HepG2 (cell line): ENCODE data around the gene ARHGDIG. TPM values are rescaled to one million over a fixed set of nuclear protein-coding genes. Genes with fewer than 3 reads are reported as not detected.

ENCODE experiments used
- ATAC-seq: fragments of 200-7000 bp; cut with Tn5 transposase; 3 replicates; pipeline ENCODE4 v1.9.1; 2020; ENCODE audit warnings: mild to moderate bottlenecking, moderate library complexity
- BruUV-seq: library from RNA; stranded (reverse); fragments of 400-500 nt; replicated peaks from 2 replicates; lab custom pipeline; 2021; lab: Mats Ljungman, UMichigan
- CTCF ChIA-PET: fragments of 300-600 bp; formaldehyde crosslinking; extraction: SDS; loops from one replicate; lab custom pipeline; 2021; ENCODE audit warnings: low total read pairs, inconsistent platforms, low intra/inter-chr PET ratio; lab: Yijun Ruan, JAX
- POLR2A ChIA-PET: fragments of 350-600 bp; sonication (Branson Sonifier 250); formaldehyde crosslinking; loops from one replicate; lab custom pipeline; 2020; ENCODE audit warnings: antibody characterized with exemption, inconsistent platforms; lab: Yijun Ruan, JAX
- DNase-seq: peaks from one replicate; pipeline ENCODE4 v3.0.0-alpha.2; 2015; ENCODE audit warnings: low spot score
- FAIRE-seq: peaks from 3 replicates; lab custom pipeline; 2011; peaks lifted over from hg19 to GRCh38; lab: Jason Lieb, UNC
- H2AFZ ChIP-seq: one replicate; pipeline ENCODE4 v1.6.1; 2011; ENCODE audit warnings: low read length, inconsistent platforms
- H3K27ac ChIP-seq: fragments of 300-600 bp; 3 replicates; pipeline ENCODE4 v1.8.0; 2011; ENCODE audit warnings: mixed run types, mild to moderate bottlenecking, mixed read lengths, low read length, inconsistent platforms; ENCODE audit not compliant: insufficient read depth; ENCODE audit errors: extremely low read length
- H3K27me3 ChIP-seq, 2 experiments: fragments of 200-600 bp in 1 of 2; 2 replicates in 1 of 2; 3 replicates in 1 of 2; pipeline versions ENCODE4 v1.6.0 to v1.8.0; 2011; ENCODE audit warnings: low read length in 2 of 2, mild to moderate bottlenecking in 2 of 2, moderate library complexity in 2 of 2, inconsistent platforms in 1 of 2; ENCODE audit not compliant: insufficient read depth in 2 of 2, control insufficient read depth in 1 of 2
- H3K36me3 ChIP-seq, 2 experiments: fragments of 200-600 bp in 1 of 2; replicated peaks in 1 of 2; 2 replicates in 1 of 2; 3 replicates in 1 of 2; pipeline versions ENCODE4 v1.5.1 to v1.8.0; 2011; ENCODE audit warnings: low read length in 2 of 2, inconsistent platforms in 1 of 2; ENCODE audit not compliant: insufficient read depth in 2 of 2, control insufficient read depth in 1 of 2
- H3K4me1 ChIP-seq: 2 replicates; pipeline ENCODE4 v1.5.1; 2012; ENCODE audit warnings: low read length, inconsistent platforms; ENCODE audit not compliant: insufficient read depth
- H3K4me2 ChIP-seq: 2 replicates; pipeline ENCODE4 v1.6.0; 2011; ENCODE audit warnings: low read depth, low read length, inconsistent platforms
- H3K4me3 ChIP-seq, 3 experiments: fragments of 200-600 bp in 1 of 3; sonication (generic), shearing (Covaris generic) in 1 of 3; replicated peaks in 1 of 3; 2 replicates each; pipeline ENCODE4 v1.5.1; 2011 to 2016; ENCODE audit warnings: low read length in 3 of 3, inconsistent platforms in 2 of 3, low read depth in 2 of 3, mild to moderate bottlenecking in 2 of 3, control low read depth in 1 of 3, mixed read lengths in 1 of 3; ENCODE audit not compliant: insufficient read depth in 1 of 3
- H3K79me2 ChIP-seq: one replicate; pipeline ENCODE4 v1.6.1; 2011; ENCODE audit warnings: low read length, inconsistent platforms; ENCODE audit not compliant: insufficient read depth
- H3K9ac ChIP-seq: 2 replicates; pipeline ENCODE4 v1.6.0; 2011; ENCODE audit warnings: mild to moderate bottlenecking, low read depth, low read length, inconsistent platforms; ENCODE audit not compliant: insufficient read depth
- H3K9me3 ChIP-seq: 2 replicates; pipeline ENCODE4 v1.5.1; 2012; ENCODE audit warnings: mild to moderate bottlenecking, low read length
- H4K20me1 ChIP-seq: 2 replicates; pipeline ENCODE4 v1.6.0; 2011; ENCODE audit warnings: inconsistent platforms, mild to moderate bottlenecking, low read length, moderate library complexity; ENCODE audit not compliant: insufficient read depth
- MED8 ChIP-seq: sonication (generic); formaldehyde crosslinking; IDR thresholded peaks from 2 replicates; pipeline ENCODE4 v1.8.1; 2023; ENCODE audit warnings: mild to moderate bottlenecking, missing genetic modification reagents; ENCODE audit not compliant: insufficient replicate concordance
- RFX3 ChIP-seq: IDR thresholded peaks from 2 replicates; pipeline ENCODE4 v1.6.1; 2016; ENCODE audit warnings: missing biosample characterization, missing genetic modification reagents
- SNAI1 ChIP-seq: sonication (generic); formaldehyde crosslinking; IDR thresholded peaks from 2 replicates; pipeline ENCODE4 v1.5.0; 2020; ENCODE audit warnings: mild to moderate bottlenecking, missing genetic modification reagents, borderline replicate concordance
- XBP1 ChIP-seq: sonication (generic); formaldehyde crosslinking; IDR thresholded peaks from 2 replicates; pipeline ENCODE4 v1.5.0; 2020; ENCODE audit warnings: missing genetic modification reagents
- ZFP36L1 ChIP-seq: sonication (generic); formaldehyde crosslinking; IDR thresholded peaks from 2 replicates; pipeline ENCODE4 v1.8.0; 2022; ENCODE audit warnings: mild to moderate bottlenecking, missing genetic modification reagents, moderate library complexity
- ZFP62 ChIP-seq: sonication (generic); formaldehyde crosslinking; IDR thresholded peaks from 2 replicates; pipeline ENCODE4 v1.4.0; 2020; ENCODE audit warnings: missing genetic modification reagents
- ZNF337 ChIP-seq: sonication (generic); formaldehyde crosslinking; IDR thresholded peaks from 2 replicates; pipeline ENCODE4 v1.5.1; 2020; ENCODE audit warnings: missing genetic modification reagents, low read depth, mild to moderate bottlenecking, borderline replicate concordance
- ZNF33A ChIP-seq: sonication (generic); formaldehyde crosslinking; IDR thresholded peaks from 2 replicates; pipeline ENCODE4 v1.5.1; 2020; ENCODE audit warnings: missing genetic modification reagents, mild to moderate bottlenecking, moderate library complexity, borderline replicate concordance
- ZNF354B ChIP-seq: sonication (generic); formaldehyde crosslinking; IDR thresholded peaks from 2 replicates; pipeline ENCODE4 v1.8.0; 2022; ENCODE audit warnings: mild to moderate bottlenecking, missing genetic modification reagents
- WGBS: methylation state at CpG from one replicate; pipeline ENCODE4 v1.1.6; 2017; ENCODE audit warnings: low lambda C conversion rate; 5-methylcytosine and 5-hydroxymethylcytosine counted together
- in situ Hi-C: cut with HindIII; loops from 2 replicates; pipeline ENCODE4 v1.10.0; 2017; ENCODE audit warnings: low pct_unique_long_range_greater_than_20kb; ENCODE audit not compliant: extremely low pct_ligation_motif_present
- intact Hi-C: fragments of 100-400 bp; cut with micrococcal nuclease; formaldehyde crosslinking; loops from one replicate; pipeline ENCODE4 v1.10.0; 2022; ENCODE audit not compliant: unreplicated experiment
- polyA plus RNA-seq, 8 experiments: library from polyadenylated mRNA; depleted of rRNA in 3 of 8; stranded (reverse) in 7 of 8; unstranded in 1 of 8; fragments of >200 nt; fragmentation: Illumina TruSeq in 4 of 8; extraction: Trizol in 4 of 8; gene quantifications; 2 replicates each; pipeline versions ENCODE4 v1.2.1 to v1.2.3, GENCODE V29; 2011 to 2016; ENCODE audit warnings: low read depth in 4 of 8, missing spikeins in 1 of 8, mixed read lengths in 1 of 8; ENCODE audit not compliant: insufficient read depth in 1 of 8
- total RNA-seq, 5 experiments: library from RNA; depleted of rRNA; stranded (reverse); fragments of >200 nt; fragmentation: Illumina TruSeq; extraction: Trizol; gene quantifications; 2 replicates each; pipeline ENCODE4 v1.2.3, GENCODE V29; 2016; ENCODE audit warnings: low read depth in 1 of 5
- TF ChIP-seq, protein P1 (sequence below): sonication (generic); formaldehyde crosslinking; IDR thresholded peaks from 2 replicates; pipeline ENCODE4 v1.8.1; 2023; ENCODE audit warnings: missing genetic modification reagents, inconsistent platforms, borderline replicate concordance
- TF ChIP-seq, protein P2 (sequence below): sonication (generic); formaldehyde crosslinking; IDR thresholded peaks from 2 replicates; pipeline ENCODE4 v1.5.0; 2020; ENCODE audit warnings: missing genetic modification reagents, mild to moderate bottlenecking, borderline replicate concordance
- TF ChIP-seq, protein P3 (sequence below): sonication (generic); formaldehyde crosslinking; IDR thresholded peaks from 2 replicates; pipeline ENCODE4 v1.9.0; 2022; ENCODE audit warnings: low read depth, missing genetic modification reagents
- TF ChIP-seq, protein P4 (sequence below): sonication (generic); formaldehyde crosslinking; IDR thresholded peaks from 2 replicates; pipeline ENCODE4 v1.5.0; 2020; ENCODE audit warnings: missing genetic modification reagents

The ARHGDIG gene
- total and polyA plus RNA-seq, 2 of the 13 experiments (the other 11 are each of a cell fraction or from before 2014, with no cell fraction given) = 0.24 to 0.48 TPM

DNA sequence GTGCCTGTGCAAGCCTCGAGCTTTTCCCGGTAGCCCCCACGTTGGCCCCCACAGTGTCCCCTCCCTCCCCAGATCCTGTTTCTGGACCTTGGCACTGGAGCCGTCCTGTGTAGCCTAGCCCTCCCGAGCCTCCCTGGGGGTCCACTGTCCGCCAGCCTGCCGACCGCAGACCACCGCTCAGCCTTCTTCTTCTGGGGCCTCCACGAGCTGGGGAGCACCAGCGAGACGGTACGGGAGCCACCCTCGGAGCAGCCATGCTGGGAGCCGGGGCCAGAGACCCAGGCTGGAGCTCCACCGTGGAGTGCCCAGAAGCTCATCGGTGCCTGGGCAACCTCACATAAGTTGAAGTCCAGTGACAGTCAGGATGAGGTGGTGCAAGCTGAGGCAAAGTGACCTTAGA lies 16.4 kb upstream of the ARHGDIG start:
- intact Hi-C loops (no loop called here), in situ Hi-C loops (no loop called here)
- ChIA-PET POLR2A (no interaction called here), CTCF (no interaction called here)
- 93% methylated on average over 13 of the region's 17 CpGs for WGBS
- H3K4me1 ChIP-seq = peaks cover 12% of the 10 kb centered on the region
- no peak overlapping the region for H2AFZ ChIP-seq
- TF ChIP-seq MED8 (CRISPR knock-in tag) (no peak), ZNF33A (CRISPR knock-in tag) (no peak), SNAI1 (CRISPR knock-in tag) (no peak), ZNF337 (CRISPR knock-in tag) (no peak), XBP1 (CRISPR knock-in tag) (no peak), ZNF354B (no peak), ZFP62 (CRISPR knock-in tag) (no peak), RFX3 (no peak), ZFP36L1 (CRISPR knock-in tag) (no peak)
- TF ChIP-seq, protein P1, sequence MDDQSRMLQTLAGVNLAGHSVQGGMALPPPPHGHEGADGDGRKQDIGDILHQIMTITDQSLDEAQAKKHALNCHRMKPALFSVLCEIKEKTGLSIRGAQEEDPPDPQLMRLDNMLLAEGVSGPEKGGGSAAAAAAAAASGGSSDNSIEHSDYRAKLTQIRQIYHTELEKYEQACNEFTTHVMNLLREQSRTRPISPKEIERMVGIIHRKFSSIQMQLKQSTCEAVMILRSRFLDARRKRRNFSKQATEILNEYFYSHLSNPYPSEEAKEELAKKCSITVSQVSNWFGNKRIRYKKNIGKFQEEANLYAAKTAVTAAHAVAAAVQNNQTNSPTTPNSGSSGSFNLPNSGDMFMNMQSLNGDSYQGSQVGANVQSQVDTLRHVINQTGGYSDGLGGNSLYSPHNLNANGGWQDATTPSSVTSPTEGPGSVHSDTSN (CRISPR knock-in tag) = no peak
- TF ChIP-seq, protein P2, sequence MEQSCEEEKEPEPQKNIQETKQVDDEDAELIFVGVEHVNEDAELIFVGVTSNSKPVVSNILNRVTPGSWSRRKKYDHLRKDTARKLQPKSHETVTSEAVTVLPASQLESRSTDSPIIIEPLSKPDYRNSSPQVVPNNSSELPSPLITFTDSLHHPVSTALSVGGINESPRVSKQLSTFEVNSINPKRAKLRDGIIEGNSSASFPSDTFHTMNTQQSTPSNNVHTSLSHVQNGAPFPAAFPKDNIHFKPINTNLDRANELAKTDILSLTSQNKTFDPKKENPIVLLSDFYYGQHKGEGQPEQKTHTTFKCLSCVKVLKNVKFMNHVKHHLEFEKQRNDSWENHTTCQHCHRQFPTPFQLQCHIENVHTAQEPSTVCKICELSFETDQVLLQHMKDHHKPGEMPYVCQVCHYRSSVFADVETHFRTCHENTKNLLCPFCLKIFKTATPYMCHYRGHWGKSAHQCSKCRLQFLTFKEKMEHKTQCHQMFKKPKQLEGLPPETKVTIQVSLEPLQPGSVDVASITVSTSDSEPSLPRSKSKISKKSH (CRISPR knock-in tag) = no peak
- TF ChIP-seq, protein P3, sequence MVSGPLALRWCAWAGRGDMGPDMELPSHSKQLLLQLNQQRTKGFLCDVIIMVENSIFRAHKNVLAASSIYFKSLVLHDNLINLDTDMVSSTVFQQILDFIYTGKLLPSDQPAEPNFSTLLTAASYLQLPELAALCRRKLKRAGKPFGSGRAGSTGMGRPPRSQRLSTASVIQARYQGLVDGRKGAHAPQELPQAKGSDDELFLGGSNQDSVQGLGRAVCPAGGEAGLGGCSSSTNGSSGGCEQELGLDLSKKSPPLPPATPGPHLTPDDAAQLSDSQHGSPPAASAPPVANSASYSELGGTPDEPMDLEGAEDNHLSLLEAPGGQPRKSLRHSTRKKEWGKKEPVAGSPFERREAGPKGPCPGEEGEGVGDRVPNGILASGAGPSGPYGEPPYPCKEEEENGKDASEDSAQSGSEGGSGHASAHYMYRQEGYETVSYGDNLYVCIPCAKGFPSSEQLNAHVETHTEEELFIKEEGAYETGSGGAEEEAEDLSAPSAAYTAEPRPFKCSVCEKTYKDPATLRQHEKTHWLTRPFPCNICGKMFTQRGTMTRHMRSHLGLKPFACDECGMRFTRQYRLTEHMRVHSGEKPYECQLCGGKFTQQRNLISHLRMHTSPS (CRISPR knock-in tag) = no peak
- TF ChIP-seq, protein P4, sequence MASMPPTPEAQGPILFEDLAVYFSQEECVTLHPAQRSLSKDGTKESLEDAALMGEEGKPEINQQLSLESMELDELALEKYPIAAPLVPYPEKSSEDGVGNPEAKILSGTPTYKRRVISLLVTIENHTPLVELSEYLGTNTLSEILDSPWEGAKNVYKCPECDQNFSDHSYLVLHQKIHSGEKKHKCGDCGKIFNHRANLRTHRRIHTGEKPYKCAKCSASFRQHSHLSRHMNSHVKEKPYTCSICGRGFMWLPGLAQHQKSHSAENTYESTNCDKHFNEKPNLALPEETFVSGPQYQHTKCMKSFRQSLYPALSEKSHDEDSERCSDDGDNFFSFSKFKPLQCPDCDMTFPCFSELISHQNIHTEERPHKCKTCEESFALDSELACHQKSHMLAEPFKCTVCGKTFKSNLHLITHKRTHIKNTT (CRISPR knock-in tag) = no peak
- no peaks in the 10 kb centered on the region for H3K9me3 ChIP-seq
- no peak overlapping the region for H3K9ac ChIP-seq
- H3K36me3 ChIP-seq = peaks cover 13 to 23% of the 10 kb centered on the region in 2 experiments; a peak in 4 of 5 replicates
- no peak overlapping the region for H3K4me3 ChIP-seq
- no peaks in the 10 kb centered on the region for H4K20me1 ChIP-seq
- no TSS peak for BruUV-seq
- no peak for DNase-seq
- FAIRE-seq = no peak
- no peak for ATAC-seq
- no peak overlapping the region for H3K4me2 ChIP-seq
- peaks cover 5 to 6% of the 10 kb centered on the region in 2 experiments; a peak in 3 of 5 replicates for H3K27me3 ChIP-seq
- no peak overlapping the region for H3K27ac ChIP-seq
- no peaks in the 10 kb centered on the region for H3K79me2 ChIP-seq
